Islet of Langerhans (tissue), 1 donor: ENCODE data around the gene LMAN2.

ENCODE experiments used
- FAIRE-seq: peaks from one replicate; lab custom pipeline; 2011; peaks lifted over from hg19 to GRCh38; lab: Jason Lieb, UNC

LMAN2 gene, protein sequence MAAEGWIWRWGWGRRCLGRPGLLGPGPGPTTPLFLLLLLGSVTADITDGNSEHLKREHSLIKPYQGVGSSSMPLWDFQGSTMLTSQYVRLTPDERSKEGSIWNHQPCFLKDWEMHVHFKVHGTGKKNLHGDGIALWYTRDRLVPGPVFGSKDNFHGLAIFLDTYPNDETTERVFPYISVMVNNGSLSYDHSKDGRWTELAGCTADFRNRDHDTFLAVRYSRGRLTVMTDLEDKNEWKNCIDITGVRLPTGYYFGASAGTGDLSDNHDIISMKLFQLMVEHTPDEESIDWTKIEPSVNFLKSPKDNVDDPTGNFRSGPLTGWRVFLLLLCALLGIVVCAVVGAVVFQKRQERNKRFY

GRCh38 chr5:177351392-177352329 is at the start of gene LMAN2:
Gene LMAN2, minus strand, starts transcription at chr5:177351668. Its CDS starts 21 bp downstream, at chr5:177351647.
- FAIRE-seq: no peak

GRCh38 chr5:177399997-177400868 is 48.8 kb upstream of the LMAN2 start, which contains the start of gene PFN3:
Gene PFN3, minus strand, starts transcription at chr5:177400661. Its CDS starts 85 bp downstream, at chr5:177400576.
- no peak for FAIRE-seq

DNA sequence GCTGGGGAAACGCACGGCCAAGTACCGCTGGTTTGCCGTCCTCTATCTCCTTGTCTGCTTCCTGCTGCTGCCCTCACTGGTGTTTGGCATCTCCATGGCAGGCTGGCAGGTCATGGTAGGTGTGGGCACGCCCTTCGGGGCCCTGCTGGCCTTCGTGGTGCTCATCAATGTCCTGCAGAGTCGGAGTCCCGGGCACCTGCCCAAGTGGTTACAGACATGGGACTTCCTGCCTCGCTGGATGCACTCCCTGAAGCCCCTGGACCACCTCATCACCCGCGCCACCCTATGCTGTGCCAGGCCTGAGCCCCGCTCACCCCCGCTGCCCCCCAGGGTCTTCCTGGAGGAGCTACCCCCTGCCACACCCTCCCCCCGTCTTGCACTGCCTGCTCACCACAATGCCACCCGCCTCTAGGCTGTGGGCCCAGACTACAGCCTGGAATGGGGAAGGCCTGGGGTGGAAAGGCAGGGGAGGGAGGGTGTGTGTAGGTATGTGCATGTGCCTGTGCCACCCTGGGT is 46.5 kb upstream of the LMAN2 start:
- no peak for FAIRE-seq

DNA sequence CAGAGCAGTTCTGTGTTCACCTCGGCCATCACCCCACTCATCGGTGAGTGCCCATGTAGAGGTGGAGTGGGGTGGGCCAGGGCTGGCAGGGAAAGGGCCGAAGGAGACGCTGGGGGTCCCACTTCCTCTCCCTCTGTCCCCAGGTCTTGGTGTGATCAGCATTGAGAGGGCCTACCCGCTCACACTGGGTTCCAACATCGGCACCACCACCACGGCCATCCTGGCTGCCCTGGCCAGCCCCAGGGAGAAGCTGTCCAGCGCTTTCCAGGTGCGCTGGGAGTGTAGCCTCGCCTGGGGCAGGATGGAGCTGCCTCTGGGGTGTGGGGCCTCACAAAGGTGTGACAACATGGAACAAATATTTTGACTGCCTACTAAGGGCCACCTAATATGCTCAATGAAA is 45.3 kb upstream of the LMAN2 start:
- no peak for FAIRE-seq

DNA sequence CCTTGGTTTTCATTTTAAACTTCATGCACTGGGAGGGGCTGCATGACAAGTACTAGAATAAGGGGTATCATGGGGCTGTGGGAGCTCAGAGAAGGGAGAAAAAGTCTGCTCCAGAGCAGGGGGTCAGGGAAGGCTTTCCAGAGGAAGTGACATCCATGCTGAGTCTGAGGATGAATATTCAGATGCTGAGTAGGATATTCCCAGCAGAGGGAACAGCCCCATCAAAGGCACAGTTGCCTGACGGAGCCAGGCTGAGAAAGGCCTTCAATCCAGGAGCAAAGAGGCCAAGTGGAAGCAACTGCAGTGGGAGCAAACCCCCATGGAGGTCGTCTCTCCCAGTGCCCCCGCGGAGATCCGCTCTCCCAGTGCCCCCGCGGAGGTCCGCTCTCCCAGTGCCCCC is 44.6 kb upstream of the LMAN2 start:
- FAIRE-seq: no peak

DNA sequence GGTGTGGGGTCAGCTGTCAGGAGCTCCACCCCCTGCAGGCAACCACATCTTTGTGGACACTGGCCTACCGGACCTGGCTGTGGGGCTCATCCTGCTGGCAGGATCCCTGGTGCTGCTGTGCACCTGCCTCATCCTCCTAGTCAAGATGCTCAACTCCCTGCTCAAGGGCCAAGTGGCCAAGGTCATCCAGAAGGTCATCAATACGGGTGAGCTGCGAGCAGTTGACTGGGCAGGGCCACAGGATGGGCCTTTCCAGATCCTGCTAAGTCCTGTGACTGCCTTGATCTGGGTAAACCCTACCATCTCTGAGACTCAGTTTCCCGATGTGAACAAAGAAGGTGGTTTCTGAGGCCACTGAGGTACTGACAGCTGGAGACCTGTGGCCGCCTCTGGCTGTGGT is 42.5 kb upstream of the LMAN2 start:
- no peak for FAIRE-seq

- FAIRE-seq: no peak
Observed at GRCh38 chr5:177393206-177393765, 41.8 kb upstream of the LMAN2 start.

DNA sequence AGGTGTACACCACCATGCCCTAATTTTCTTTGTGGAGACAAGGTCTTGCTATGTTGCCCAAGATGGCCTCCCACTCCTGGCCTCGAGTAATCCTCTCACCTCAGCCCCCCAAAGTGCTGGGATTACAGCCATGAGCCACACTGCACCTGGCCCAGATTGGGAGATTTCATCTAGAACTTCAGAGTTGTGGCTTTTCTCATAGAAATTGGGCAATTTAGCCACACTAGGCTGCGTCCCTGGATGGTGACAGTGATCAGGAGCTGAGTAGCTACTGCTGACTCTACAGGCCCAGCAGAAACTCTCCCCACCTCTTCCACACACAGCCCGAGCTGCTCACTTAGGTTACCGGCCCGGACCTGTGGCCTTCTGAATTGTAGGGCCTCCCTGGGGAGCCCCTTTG is 41.3 kb upstream of the LMAN2 start:
- FAIRE-seq: no peak

DNA sequence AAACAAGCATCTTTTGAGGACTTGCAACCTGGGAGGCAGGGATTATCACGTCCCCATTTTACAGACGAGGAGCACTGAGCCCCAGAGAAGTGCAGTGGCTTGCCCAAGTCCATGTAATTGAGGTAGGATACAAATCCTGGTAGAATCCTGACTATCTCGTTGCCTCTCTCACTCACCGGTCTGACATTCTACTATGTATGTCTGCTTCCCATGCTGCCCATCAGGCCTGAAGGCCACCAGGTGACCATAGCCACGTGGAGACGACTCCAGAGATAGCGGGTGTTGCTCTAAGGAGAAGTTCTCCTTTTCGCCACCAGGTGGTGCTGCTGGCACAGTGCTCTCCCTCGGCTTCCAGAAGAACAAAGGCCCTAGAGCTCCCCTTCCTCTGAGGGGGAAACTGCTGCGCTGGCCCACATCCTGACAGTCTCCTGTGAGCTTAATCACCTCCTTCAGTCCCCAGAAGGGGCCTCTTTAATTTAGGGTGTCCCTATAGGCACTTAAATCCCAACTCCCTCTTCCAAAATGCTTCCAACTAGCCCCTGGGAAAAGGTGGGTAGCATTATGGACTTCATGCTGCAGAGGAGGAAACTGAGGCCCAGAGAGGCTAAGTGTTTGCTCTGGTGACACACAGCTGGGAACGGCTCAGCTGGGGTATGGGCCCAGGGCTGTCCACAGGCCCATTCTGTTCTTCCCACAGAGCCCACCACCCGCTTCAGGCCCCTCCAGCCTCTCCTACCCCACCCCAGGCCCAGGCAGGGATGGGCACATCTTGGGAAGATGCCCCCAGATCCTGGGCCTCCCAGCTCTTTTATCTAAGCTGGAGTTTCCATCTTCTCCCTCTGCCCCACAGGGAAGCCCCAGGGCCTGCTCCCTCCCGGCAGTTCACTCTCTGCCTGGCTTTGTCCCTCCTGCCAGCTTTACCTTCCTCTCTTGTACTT is 39.2 kb upstream of the LMAN2 start:
- no peak for FAIRE-seq

GRCh38 chr5:177389241-177390169 is 38.0 kb upstream of the LMAN2 start:
- no peak for FAIRE-seq

- FAIRE-seq: no peak
Observed at GRCh38 chr5:177388521-177389052, 37.1 kb upstream of the LMAN2 start.

GRCh38 chr5:177387405-177387804 is 35.9 kb upstream of the LMAN2 start:
- FAIRE-seq: no peak

DNA sequence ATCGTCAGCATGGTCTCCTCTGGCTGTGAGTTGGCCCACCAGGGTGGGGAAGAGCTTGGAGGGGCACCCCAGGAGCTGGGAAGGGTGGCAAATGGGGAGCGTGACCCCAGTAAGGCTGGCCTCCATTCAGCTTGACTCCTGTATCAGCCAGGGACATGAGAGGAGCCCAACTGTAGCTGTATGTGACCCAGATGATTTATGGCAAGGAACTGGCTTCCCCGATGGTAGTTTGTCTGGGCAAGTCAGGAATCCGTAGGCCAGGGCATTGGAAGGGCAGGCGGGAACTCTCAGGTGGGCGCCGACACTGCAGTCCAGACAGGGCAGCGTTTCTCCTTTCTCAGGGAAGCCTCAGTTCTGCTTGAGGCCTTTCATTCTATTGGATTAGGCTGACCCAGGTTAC is 35.1 kb upstream of the LMAN2 start:
- FAIRE-seq: no peak

GRCh38 chr5:177385720-177386119 is 34.3 kb upstream of the LMAN2 start:
- FAIRE-seq: no peak

- FAIRE-seq: no peak
Observed at GRCh38 chr5:177384134-177384533, 32.7 kb upstream of the LMAN2 start, which contains the start of gene SLC34A1. Gene SLC34A1, plus strand, starts transcription at chr5:177384434. Its CDS starts 1,308 bp downstream, at chr5:177385742.

GRCh38 chr5:177383181-177383580 is 31.7 kb upstream of the LMAN2 start:
- no peak for FAIRE-seq

DNA sequence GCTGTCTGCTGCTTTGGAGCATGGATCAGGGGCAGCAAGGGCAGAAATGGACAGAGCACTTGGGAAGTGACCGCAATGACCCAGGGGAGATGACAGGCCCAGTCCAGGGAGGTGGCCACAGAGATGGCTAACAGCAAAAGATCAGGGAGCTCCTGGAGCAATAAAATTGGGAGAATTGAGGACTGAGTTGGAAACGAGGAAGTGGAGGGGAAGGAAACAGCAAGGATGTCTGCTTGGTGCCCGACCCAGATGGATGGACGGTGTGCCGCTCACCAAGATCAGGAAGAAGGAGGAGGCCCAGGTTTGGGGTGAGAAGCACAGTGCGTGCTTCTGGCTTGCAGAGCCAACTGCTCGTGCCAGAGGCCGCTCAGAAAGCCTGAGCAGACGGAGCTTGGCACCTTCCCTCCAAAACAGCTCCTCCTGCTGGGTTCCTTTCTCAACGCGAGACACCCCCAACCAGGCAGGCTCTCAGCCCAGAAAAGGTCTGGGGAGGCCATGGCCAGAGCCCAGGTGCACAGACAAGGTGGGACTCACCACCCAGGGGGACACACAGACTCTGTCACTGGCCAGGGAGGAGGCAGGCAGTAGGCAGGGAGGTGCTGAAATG is 31.1 kb upstream of the LMAN2 start:
- no peak for FAIRE-seq

DNA sequence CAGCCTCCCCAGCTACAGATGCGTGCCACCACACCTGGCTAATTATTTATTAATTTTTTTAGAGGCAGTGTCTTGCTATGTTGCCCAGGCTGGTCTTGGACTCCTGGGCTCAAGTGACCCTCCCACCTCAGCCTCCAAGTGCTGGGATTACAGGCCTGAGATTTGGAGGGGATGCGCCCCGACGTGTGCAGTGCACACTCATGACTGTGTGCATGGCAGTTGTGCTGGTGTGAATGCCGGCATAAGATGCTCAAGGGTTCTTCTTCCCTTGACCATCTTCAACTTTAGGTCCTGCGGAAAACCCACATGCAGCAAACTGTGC is 29.3 kb upstream of the LMAN2 start:
- no peak for FAIRE-seq
